ENCODE results near the gene KCNQ2. TPM values are rescaled to one million over a fixed set of nuclear protein-coding genes. Genes with fewer than 3 reads are reported as not detected.

Gene KCNQ2
- total RNA-seq, 1 donor from 2014 or later: 354 TPM

DNA sequence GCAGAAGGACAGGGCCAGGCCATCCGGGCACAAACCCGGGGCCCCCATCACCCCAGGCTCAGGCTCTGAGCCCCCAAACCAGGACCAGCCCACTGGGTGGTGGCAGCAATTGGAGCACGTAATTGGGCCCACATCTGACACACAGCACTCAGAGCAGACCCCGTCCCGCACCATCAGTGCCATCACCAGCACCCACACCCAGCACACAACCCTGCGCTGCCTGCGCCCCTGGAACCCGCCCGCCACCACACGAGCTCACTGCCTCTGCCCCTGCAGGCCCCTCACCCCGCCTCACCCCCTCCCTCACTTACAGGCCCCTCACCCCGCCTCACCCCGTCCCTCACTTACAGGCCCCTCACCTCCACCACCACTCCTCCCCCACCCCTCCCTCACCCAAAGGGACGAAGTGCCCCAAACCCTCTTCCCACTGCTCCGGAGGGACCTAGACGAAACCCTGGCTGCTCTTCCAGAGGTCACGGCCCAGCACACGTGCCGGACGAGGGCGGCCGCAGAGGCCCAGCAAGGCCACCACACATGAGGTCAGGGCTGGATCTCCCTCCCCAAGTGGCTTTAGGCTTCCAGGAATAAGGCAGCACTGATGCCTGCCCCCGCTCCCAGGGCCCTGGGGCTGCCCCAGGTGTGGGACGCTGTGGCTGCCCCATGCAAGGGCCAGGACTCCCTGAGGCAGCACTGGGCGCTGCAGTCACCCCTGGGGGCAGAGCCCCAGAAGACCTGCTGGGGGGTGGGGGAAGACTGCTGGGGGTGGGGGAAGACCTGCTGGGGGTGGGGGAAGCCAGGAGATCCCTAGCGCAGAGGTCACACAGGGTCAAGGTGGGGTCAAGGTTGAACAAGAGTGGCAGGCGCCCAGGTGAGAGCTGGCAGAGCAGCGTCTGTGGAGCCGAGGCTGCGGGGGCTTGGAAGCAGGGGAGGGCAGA, 22.4 kb downstream of the KCNQ2 start:
- no peak for DNase-seq
- no peaks in the 10 kb centered on the region for H3K36me3 Mint-ChIP-seq (ENCODE audit: unreplicated experiment)
- H3K27me3 Mint-ChIP-seq (ENCODE audit: unreplicated experiment): peaks cover 28% of the 10 kb centered on the region
- no peak overlapping the region for H3K4me3 Mint-ChIP-seq (ENCODE audit: unreplicated experiment)
- H3K27ac Mint-ChIP-seq (ENCODE audit: unreplicated experiment): peak overlapping the region; percentile 78
- peaks cover 20% of the 10 kb centered on the region for H3K9me3 Mint-ChIP-seq (ENCODE audit: unreplicated experiment)
- TF ChIP-seq, protein P1, sequence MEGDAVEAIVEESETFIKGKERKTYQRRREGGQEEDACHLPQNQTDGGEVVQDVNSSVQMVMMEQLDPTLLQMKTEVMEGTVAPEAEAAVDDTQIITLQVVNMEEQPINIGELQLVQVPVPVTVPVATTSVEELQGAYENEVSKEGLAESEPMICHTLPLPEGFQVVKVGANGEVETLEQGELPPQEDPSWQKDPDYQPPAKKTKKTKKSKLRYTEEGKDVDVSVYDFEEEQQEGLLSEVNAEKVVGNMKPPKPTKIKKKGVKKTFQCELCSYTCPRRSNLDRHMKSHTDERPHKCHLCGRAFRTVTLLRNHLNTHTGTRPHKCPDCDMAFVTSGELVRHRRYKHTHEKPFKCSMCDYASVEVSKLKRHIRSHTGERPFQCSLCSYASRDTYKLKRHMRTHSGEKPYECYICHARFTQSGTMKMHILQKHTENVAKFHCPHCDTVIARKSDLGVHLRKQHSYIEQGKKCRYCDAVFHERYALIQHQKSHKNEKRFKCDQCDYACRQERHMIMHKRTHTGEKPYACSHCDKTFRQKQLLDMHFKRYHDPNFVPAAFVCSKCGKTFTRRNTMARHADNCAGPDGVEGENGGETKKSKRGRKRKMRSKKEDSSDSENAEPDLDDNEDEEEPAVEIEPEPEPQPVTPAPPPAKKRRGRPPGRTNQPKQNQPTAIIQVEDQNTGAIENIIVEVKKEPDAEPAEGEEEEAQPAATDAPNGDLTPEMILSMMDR (IDR thresholded peaks at IDR 0.05; ENCODE audit: partially characterized antibody, unreplicated experiment): no peak
- peaks cover 39% of the 10 kb centered on the region for H3K4me1 Mint-ChIP-seq (ENCODE audit: low read depth, unreplicated experiment)

DNA sequence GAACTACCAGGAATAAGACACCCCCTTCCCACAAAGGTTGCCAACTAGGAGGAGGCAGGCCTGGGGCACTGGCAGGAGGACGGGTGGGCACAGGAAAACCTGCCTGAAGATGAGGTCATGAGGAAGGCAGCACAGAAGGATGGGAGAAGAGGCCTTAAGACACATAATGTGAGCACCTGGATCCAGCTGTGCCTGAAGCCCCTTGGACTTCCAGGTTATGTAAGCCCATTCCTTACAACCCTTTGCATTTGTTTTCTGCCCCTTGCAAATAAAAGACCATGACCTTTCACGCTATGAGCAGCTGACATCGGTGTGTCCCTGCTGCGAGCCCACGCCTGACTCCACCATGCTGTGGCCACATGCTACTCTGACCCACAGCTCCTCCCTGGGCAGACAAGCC, 23.4 kb downstream of the KCNQ2 start:
- Mint-ChIP-seq H3K4me1 (ENCODE audit: low read depth, unreplicated experiment) (peaks cover 36% of the 10 kb centered on the region), H3K4me3 (ENCODE audit: unreplicated experiment) (no peak overlapping the region), H3K9me3 (ENCODE audit: unreplicated experiment) (peaks cover 20% of the 10 kb centered on the region), H3K27me3 (ENCODE audit: unreplicated experiment) (peaks cover 27% of the 10 kb centered on the region), H3K27ac (ENCODE audit: unreplicated experiment) (peak overlapping the region; percentile 78), H3K36me3 (ENCODE audit: unreplicated experiment) (no peaks in the 10 kb centered on the region)
- TF ChIP-seq, protein P1 (IDR thresholded peaks at IDR 0.05; ENCODE audit: partially characterized antibody, unreplicated experiment): no peak
- no peak for DNase-seq

DNA sequence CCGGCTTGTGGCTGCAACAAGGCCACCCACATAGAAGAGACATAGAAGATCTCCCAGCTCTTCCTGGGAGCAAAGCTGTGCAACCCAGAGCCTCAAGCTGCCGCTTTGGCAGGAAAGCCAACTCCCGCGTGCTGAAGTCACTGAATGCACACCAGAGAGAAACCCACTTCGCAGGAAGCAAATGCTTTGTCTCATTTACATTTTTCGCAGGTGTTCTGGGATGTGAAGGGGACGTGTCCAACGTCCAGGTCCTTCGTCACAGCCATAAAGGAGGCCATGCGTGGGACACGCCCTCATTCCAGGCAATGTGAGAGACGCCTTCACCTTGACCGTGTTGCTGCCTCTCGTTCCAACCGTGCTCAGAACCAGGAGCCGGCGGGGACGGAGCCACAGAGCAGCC, 24.4 kb downstream of the KCNQ2 start:
- peak overlapping the region; percentile 41 for H3K27ac Mint-ChIP-seq (ENCODE audit: unreplicated experiment)
- no peaks in the 10 kb centered on the region for H3K36me3 Mint-ChIP-seq (ENCODE audit: unreplicated experiment)
- no peak for DNase-seq
- no peak overlapping the region for H3K4me3 Mint-ChIP-seq (ENCODE audit: unreplicated experiment)
- peaks cover 20% of the 10 kb centered on the region for H3K9me3 Mint-ChIP-seq (ENCODE audit: unreplicated experiment)
- peaks cover 32% of the 10 kb centered on the region for H3K4me1 Mint-ChIP-seq (ENCODE audit: low read depth, unreplicated experiment)
- TF ChIP-seq, protein P1 (IDR thresholded peaks at IDR 0.05; ENCODE audit: partially characterized antibody, unreplicated experiment): no peak
- H3K27me3 Mint-ChIP-seq (ENCODE audit: unreplicated experiment): peaks cover 24% of the 10 kb centered on the region

DNA sequence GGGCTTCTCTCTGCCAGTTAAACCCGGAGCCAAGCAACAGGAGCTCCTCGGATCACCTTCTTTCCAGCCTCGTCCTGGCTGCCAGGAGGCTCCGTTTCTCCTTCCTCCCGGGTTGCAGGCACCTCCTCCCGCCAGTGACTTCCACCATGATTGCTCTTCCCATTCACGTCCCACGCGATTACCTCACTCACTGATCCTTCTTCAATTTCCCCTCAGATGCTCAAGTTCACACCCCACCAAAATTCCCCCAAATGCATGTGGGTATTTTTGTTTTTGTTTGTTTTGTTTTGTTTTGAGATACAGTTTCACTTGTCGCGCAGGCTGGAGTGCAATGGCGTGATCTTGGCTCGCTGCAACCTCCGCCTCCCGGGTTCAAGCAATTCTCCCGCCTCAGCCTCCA, 25.1 kb downstream of the KCNQ2 start:
- H3K4me3 Mint-ChIP-seq (ENCODE audit: unreplicated experiment): peak overlapping the region; percentile 6

More for the DNA sequence above, 25.1 kb downstream of the KCNQ2 start:
- DNase-seq: no peak
- H3K27me3 Mint-ChIP-seq (ENCODE audit: unreplicated experiment): peaks cover 26% of the 10 kb centered on the region
- peaks cover 30% of the 10 kb centered on the region for H3K4me1 Mint-ChIP-seq (ENCODE audit: low read depth, unreplicated experiment)
- peak overlapping the region; percentile 41 for H3K27ac Mint-ChIP-seq (ENCODE audit: unreplicated experiment)
- TF ChIP-seq, protein P1 (IDR thresholded peaks at IDR 0.05; ENCODE audit: partially characterized antibody, unreplicated experiment): no peak
- no peaks in the 10 kb centered on the region for H3K36me3 Mint-ChIP-seq (ENCODE audit: unreplicated experiment)
- peaks cover 19% of the 10 kb centered on the region for H3K9me3 Mint-ChIP-seq (ENCODE audit: unreplicated experiment)
